ENCODE data around the gene DPM2.

- TF ChIP-seq CTCF (IDR thresholded peaks at IDR 0.05; ENCODE audit: low read depth, low read length) = no peak
- TF ChIP-seq POLR2A (IDR thresholded peaks at IDR 0.05; ENCODE audit: extremely low read depth, insufficient read length) = no peak
- TF ChIP-seq MAX (IDR thresholded peaks at IDR 0.05; ENCODE audit: low read depth, low read length) = no peak
- no peak for TF ChIP-seq MYC (IDR thresholded peaks at IDR 0.05; ENCODE audit: low read depth, low read length)
Observed at GRCh38 chr9:127975376-127976315, 38.0 kb upstream of the DPM2 start.

Measured in NB4 (cell line).